HG02588 (cell line): ENCODE results near the gene KIRREL3.

Experiments used
- ATAC-seq: cut with Tn5 transposase; IDR thresholded peaks from one replicate; pipeline ENCODE4 v1.9.1; 2021; ENCODE audit warnings: mild to moderate bottlenecking, moderate library complexity; ENCODE audit not compliant: unreplicated experiment

KIRREL3 gene

DNA sequence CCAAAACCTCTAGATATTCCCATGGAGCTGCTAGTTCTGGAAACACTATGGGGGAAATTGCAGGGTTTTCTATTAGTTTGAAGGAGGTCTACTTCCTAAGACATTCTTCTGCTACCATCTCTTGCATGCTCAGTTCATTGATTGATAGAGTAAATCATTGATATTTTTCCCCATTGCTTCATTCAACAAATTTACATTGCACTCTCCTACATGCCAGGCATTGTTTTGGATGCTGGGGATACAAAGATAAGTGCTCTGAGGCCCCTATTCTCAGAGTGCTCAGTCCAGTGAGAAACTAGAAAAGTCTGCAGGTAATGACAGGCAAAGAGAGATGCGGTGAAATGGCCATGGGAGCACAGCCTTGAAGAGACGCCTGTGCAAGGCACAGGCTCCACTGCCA is 313.1 kb downstream of the KIRREL3 start:
- no peak for ATAC-seq

DNA sequence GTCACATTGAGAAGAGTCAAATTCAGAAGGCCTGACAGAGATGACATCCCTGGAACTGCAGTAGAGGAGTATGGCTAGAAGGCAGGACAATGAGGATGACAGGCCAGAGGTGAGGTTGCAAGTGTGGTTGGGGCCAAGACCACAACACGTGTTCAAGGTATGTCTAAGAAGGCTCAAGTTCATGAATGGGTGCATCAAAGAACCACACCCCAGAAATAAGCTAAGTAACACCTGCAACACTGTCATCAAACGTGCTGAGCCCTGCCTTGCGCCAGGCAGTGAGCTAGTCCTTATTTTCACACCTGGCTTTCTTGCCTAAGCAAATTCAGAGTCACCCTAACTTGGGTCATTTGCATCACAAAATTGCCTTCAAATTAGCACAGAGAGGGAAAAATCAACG is 313.6 kb downstream of the KIRREL3 start:
- ATAC-seq = no peak

GRCh38 chr11:126683766-126684728 is 316.5 kb downstream of the KIRREL3 start:
- ATAC-seq = no peak

DNA sequence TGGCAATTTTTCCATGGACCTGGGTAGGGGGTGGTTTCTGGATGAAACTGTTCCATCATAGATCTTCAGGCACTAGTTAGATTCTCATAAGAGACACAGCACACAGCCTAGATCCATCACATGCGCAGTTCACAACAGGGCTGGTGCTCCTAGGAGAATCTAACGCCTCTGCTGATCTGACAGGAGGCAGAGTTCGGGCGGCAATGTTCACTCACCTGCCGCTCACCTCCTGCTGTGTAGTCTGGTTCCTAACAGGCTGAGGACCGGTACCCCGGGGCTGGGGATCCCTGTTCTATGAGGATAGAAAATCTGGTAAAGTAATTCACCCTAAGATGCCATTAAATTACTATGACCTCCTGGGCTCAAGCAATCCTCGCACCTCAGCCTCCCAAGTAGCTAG is 318.0 kb downstream of the KIRREL3 start:
- ATAC-seq = no peak

- ATAC-seq = no peak
Observed at GRCh38 chr11:126680700-126681099, 319.9 kb downstream of the KIRREL3 start.

GRCh38 chr11:126680131-126680530 is 320.4 kb downstream of the KIRREL3 start:
- ATAC-seq = no peak

- no peak for ATAC-seq
Observed at GRCh38 chr11:126679033-126679432, 321.5 kb downstream of the KIRREL3 start.

GRCh38 chr11:126676536-126676935 is 324.0 kb downstream of the KIRREL3 start:
- no peak for ATAC-seq

DNA sequence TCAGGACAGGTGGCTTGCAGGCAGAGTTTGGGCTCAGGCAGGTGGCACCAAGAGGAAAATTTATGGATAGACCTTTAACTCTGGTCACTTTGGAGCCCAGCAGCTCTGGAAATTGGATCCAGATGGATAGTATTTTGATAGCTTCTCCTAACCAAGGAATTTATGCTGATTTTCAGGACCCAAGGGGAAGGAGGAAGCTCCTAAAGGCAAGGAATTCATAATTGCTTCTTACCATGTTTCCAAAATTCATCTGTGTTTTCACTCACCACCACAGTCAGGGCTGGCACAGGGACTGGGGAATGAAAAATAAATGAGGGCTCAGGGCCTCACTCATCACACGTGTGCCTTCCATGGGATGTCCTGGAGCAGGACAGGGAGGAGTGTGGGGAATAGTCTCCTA is 327.3 kb downstream of the KIRREL3 start:
- ATAC-seq = no peak

GRCh38 chr11:126669416-126669815 is 331.2 kb downstream of the KIRREL3 start:
- ATAC-seq = no peak

- ATAC-seq = no peak
Observed at GRCh38 chr11:126664643-126665042, 335.9 kb downstream of the KIRREL3 start.

- no peak for ATAC-seq
Observed at GRCh38 chr11:126663749-126664592, 336.6 kb downstream of the KIRREL3 start.

- no peak for ATAC-seq
Observed at GRCh38 chr11:126662035-126662790, 338.4 kb downstream of the KIRREL3 start.

GRCh38 chr11:126660761-126661425 is 339.7 kb downstream of the KIRREL3 start:
- no peak for ATAC-seq

- no peak for ATAC-seq
Observed at GRCh38 chr11:126660321-126660720, 340.2 kb downstream of the KIRREL3 start.

- ATAC-seq = no peak
Observed at GRCh38 chr11:126658306-126659056, 342.1 kb downstream of the KIRREL3 start.

GRCh38 chr11:126655807-126656128 is 344.8 kb downstream of the KIRREL3 start:
- ATAC-seq = no peak

- ATAC-seq = no peak
Observed at GRCh38 chr11:126654886-126655806, 345.4 kb downstream of the KIRREL3 start.

- no peak for ATAC-seq
Observed at GRCh38 chr11:126653040-126653439, 347.5 kb downstream of the KIRREL3 start.
